ENCODE results near the gene NLGN4X. TPM values are rescaled to one million over a fixed set of nuclear protein-coding genes. Genes with fewer than 3 reads are reported as not detected.

NLGN4X gene
- total RNA-seq, 1 experiment from 2014 or later, result not detected

DNA sequence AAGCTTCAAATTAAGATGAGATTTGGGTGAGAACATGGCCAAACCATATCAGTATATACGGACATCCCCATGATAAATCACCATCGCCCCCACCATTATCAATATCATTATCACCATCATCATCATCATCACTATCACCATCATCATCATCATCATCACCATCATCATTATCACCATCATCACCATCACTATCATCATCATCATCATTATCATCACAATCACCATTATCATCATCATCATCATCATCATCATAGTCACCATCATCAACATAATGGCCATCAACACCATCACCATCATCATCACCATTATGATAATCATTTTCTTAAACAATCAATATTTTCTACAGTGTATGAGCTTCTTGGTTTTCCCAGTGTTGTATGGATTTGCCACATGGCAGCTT is 360.9 kb downstream of the NLGN4X start:
- CTCF ChIA-PET, result no interaction called here
- no peak for ATAC-seq
- Histone ChIP-seq H3K36me3 (ENCODE audit: control insufficient read depth, insufficient read depth, low read length) (no peaks in the 10 kb centered on the region), H3K4me1 (ENCODE audit: control insufficient read depth, insufficient read depth, low read length) (no peaks in the 10 kb centered on the region), H3K27ac (ENCODE audit: low read length) (no peak overlapping the region), H3K4me3 (ENCODE audit: low read depth in 2 of 2, low read length in 2 of 2) (no peak overlapping the region), H3K27me3 (ENCODE audit: control insufficient read depth, insufficient read depth, low read length) (no peaks in the 10 kb centered on the region), H3K9me3 (ENCODE audit: control insufficient read depth, insufficient read depth, low read depth, low read length) (no peaks in the 10 kb centered on the region)
- intact Hi-C loops (cut with micrococcal nuclease; ENCODE audit: unreplicated experiment), result no loop called here
- DNase-seq (ENCODE audit: low read depth, low spot score), result no peak
- POLR2A ChIA-PET, result no interaction called here
- in situ Hi-C loops (cut with HindIII; ENCODE audit: low pct_unique_long_range_greater_than_20kb, low sequenced_read_pairs), result no loop called here
- no TSS peak for BruUV-seq (replicated peaks)
- TF ChIP-seq, protein P1, sequence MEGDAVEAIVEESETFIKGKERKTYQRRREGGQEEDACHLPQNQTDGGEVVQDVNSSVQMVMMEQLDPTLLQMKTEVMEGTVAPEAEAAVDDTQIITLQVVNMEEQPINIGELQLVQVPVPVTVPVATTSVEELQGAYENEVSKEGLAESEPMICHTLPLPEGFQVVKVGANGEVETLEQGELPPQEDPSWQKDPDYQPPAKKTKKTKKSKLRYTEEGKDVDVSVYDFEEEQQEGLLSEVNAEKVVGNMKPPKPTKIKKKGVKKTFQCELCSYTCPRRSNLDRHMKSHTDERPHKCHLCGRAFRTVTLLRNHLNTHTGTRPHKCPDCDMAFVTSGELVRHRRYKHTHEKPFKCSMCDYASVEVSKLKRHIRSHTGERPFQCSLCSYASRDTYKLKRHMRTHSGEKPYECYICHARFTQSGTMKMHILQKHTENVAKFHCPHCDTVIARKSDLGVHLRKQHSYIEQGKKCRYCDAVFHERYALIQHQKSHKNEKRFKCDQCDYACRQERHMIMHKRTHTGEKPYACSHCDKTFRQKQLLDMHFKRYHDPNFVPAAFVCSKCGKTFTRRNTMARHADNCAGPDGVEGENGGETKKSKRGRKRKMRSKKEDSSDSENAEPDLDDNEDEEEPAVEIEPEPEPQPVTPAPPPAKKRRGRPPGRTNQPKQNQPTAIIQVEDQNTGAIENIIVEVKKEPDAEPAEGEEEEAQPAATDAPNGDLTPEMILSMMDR (IDR thresholded peaks at IDR 0.05), result no peak
- TF ChIP-seq POLR2AphosphoS5 (IDR thresholded peaks at IDR 0.05; ENCODE audit: low read depth, low read length), result no peak
- TF ChIP-seq, protein P2, sequence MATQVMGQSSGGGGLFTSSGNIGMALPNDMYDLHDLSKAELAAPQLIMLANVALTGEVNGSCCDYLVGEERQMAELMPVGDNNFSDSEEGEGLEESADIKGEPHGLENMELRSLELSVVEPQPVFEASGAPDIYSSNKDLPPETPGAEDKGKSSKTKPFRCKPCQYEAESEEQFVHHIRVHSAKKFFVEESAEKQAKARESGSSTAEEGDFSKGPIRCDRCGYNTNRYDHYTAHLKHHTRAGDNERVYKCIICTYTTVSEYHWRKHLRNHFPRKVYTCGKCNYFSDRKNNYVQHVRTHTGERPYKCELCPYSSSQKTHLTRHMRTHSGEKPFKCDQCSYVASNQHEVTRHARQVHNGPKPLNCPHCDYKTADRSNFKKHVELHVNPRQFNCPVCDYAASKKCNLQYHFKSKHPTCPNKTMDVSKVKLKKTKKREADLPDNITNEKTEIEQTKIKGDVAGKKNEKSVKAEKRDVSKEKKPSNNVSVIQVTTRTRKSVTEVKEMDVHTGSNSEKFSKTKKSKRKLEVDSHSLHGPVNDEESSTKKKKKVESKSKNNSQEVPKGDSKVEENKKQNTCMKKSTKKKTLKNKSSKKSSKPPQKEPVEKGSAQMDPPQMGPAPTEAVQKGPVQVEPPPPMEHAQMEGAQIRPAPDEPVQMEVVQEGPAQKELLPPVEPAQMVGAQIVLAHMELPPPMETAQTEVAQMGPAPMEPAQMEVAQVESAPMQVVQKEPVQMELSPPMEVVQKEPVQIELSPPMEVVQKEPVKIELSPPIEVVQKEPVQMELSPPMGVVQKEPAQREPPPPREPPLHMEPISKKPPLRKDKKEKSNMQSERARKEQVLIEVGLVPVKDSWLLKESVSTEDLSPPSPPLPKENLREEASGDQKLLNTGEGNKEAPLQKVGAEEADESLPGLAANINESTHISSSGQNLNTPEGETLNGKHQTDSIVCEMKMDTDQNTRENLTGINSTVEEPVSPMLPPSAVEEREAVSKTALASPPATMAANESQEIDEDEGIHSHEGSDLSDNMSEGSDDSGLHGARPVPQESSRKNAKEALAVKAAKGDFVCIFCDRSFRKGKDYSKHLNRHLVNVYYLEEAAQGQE (IDR thresholded peaks at IDR 0.05; ENCODE audit: insufficient read depth in 1 of 2, low read depth in 2 of 2, low read length in 1 of 2), result no peak
- TF ChIP-seq TCF7L2 (IDR thresholded peaks at IDR 0.05; ENCODE audit: low read depth, low read length), result no peak
- TF ChIP-seq SIN3A (IDR thresholded peaks at IDR 0.05; ENCODE audit: borderline replicate concordance, insufficient read depth, low read depth, low read length), result no peak

DNA sequence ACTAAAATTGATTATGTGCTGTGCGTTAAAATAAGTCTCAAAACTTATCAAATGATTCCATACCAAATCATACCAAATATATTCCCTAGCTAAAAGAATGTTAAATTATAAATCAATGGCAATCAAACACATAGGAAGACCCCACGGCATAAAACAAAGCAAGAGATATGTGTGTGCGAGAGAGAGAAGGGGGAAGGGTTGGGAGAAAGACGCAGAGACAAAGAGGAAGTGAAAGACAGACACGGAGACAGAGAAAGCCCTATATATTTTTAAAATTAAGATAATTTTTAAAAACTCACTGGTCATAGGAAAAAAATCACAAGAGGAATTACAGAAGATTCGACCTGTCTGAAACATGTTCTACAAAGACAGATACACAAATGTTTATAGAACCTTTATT is 371.4 kb downstream of the NLGN4X start:
- CTCF ChIA-PET, result no interaction called here
- H3K36me3 ChIP-seq (ENCODE audit: control insufficient read depth, insufficient read depth, low read length), result no peaks in the 10 kb centered on the region
- in situ Hi-C loops (cut with HindIII; ENCODE audit: low pct_unique_long_range_greater_than_20kb, low sequenced_read_pairs), result no loop called here
- BruUV-seq (replicated peaks), result no TSS peak
- intact Hi-C loops (cut with micrococcal nuclease; ENCODE audit: unreplicated experiment), result no loop called here
- no peak overlapping the region for H3K27ac ChIP-seq (ENCODE audit: low read length)
- POLR2A ChIA-PET, result no interaction called here
- no peak for DNase-seq (ENCODE audit: low read depth, low spot score)
- no peak overlapping the region for H3K4me3 ChIP-seq (ENCODE audit: low read depth in 2 of 2, low read length in 2 of 2)
- H3K9me3 ChIP-seq (ENCODE audit: control insufficient read depth, insufficient read depth, low read depth, low read length), result no peaks in the 10 kb centered on the region
- TF ChIP-seq, protein P2 (IDR thresholded peaks at IDR 0.05; ENCODE audit: insufficient read depth in 1 of 2, low read depth in 2 of 2, low read length in 1 of 2), result no peak
- no peak for TF ChIP-seq TCF7L2 (IDR thresholded peaks at IDR 0.05; ENCODE audit: low read depth, low read length)
- TF ChIP-seq POLR2AphosphoS5 (IDR thresholded peaks at IDR 0.05; ENCODE audit: low read depth, low read length), result no peak
- no peak for TF ChIP-seq SIN3A (IDR thresholded peaks at IDR 0.05; ENCODE audit: borderline replicate concordance, insufficient read depth, low read depth, low read length)
- TF ChIP-seq, protein P1 (IDR thresholded peaks at IDR 0.05), result no peak
- no peaks in the 10 kb centered on the region for H3K4me1 ChIP-seq (ENCODE audit: control insufficient read depth, insufficient read depth, low read length)
- ATAC-seq, result no peak
- no peaks in the 10 kb centered on the region for H3K27me3 ChIP-seq (ENCODE audit: control insufficient read depth, insufficient read depth, low read length)
